ENCODE measurements around the gene GALNT10. TPM values are rescaled to one million over a fixed set of nuclear protein-coding genes. Genes with fewer than 3 reads are reported as not detected.

GALNT10 gene
- total RNA-seq, 1 donor from 2014 or later: 4.8 TPM

DNA sequence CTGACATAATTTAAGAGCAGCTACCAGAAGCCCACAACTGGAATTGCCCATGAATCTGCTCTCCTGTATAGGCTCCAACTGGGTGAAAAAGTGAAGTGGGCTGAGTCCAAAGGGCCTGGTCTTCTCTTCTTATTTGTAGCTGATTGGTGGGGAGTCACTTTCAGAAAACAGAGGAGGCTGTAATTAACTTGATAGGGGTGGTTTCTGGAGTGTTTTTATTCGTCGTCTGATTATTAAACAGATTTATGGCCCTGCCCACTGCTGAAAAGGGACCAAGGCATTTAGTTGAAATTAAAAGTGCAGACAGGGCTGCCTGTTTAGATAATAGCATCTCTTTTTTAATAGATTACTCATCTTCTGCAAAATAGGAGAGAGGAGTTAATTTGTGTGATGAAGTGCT, 174.2 kb downstream of the GALNT10 start:
- Mint-ChIP-seq H3K9me3 (ENCODE audit: unreplicated experiment) (no peaks in the 10 kb centered on the region), H3K4me3 (ENCODE audit: unreplicated experiment) (no peak overlapping the region), H3K27ac (ENCODE audit: unreplicated experiment) (no peak overlapping the region), H3K36me3 (ENCODE audit: unreplicated experiment) (peaks cover 2% of the 10 kb centered on the region), H3K27me3 (ENCODE audit: unreplicated experiment) (no peaks in the 10 kb centered on the region), H3K4me1 (ENCODE audit: low read depth, unreplicated experiment) (peaks cover 16% of the 10 kb centered on the region)
- TF ChIP-seq, protein P1, sequence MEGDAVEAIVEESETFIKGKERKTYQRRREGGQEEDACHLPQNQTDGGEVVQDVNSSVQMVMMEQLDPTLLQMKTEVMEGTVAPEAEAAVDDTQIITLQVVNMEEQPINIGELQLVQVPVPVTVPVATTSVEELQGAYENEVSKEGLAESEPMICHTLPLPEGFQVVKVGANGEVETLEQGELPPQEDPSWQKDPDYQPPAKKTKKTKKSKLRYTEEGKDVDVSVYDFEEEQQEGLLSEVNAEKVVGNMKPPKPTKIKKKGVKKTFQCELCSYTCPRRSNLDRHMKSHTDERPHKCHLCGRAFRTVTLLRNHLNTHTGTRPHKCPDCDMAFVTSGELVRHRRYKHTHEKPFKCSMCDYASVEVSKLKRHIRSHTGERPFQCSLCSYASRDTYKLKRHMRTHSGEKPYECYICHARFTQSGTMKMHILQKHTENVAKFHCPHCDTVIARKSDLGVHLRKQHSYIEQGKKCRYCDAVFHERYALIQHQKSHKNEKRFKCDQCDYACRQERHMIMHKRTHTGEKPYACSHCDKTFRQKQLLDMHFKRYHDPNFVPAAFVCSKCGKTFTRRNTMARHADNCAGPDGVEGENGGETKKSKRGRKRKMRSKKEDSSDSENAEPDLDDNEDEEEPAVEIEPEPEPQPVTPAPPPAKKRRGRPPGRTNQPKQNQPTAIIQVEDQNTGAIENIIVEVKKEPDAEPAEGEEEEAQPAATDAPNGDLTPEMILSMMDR (IDR thresholded peaks at IDR 0.05; ENCODE audit: partially characterized antibody, unreplicated experiment): no peak
- no peak for DNase-seq

DNA sequence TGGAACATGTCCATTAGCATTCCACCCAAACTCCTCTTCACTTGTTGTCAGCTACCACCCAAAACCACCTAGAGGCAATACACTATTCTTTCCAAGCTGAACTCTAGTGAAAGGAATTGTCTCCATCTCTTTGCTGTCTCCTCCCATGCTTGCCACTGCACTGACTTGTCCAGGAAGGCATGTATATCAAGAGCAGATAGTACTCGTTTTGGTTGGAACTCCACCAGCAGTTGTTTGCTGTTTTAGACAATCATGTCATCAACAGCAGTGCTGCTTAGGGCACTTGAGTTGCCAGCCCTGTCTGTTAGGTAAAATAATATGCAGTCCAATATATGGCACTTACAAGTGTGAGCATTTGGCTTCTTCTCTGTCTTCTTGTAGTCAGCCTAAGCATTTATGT, 175.3 kb downstream of the GALNT10 start:
- no peaks in the 10 kb centered on the region for H3K9me3 Mint-ChIP-seq (ENCODE audit: unreplicated experiment)
- no peak overlapping the region for H3K27ac Mint-ChIP-seq (ENCODE audit: unreplicated experiment)
- DNase-seq: no peak
- H3K4me1 Mint-ChIP-seq (ENCODE audit: low read depth, unreplicated experiment): peaks cover 19% of the 10 kb centered on the region
- H3K36me3 Mint-ChIP-seq (ENCODE audit: unreplicated experiment): peaks cover 4% of the 10 kb centered on the region
- no peak overlapping the region for H3K4me3 Mint-ChIP-seq (ENCODE audit: unreplicated experiment)
- TF ChIP-seq, protein P1 (IDR thresholded peaks at IDR 0.05; ENCODE audit: partially characterized antibody, unreplicated experiment): no peak
- no peaks in the 10 kb centered on the region for H3K27me3 Mint-ChIP-seq (ENCODE audit: unreplicated experiment)

DNA sequence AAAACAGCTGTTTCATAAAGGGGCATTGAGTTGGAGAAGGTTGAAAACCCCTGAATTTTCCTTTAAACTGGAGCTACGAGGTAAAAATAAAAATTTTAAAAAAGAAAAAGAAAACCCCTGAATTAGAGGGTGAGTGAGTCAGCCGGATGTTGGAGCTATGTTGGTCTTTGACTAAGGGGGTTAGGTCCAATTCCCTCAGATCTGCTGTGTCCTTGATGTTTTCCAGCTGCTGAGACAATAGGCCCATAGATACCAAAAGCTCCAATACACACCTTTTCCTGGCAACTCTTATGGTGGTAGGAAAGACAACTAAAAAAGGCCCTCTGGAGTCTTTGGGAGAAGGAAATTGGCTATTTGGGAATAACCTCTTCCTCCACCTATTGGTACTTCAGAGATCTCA, 175.8 kb downstream of the GALNT10 start:
- no peaks in the 10 kb centered on the region for H3K9me3 Mint-ChIP-seq (ENCODE audit: unreplicated experiment)
- TF ChIP-seq, protein P1 (IDR thresholded peaks at IDR 0.05; ENCODE audit: partially characterized antibody, unreplicated experiment): no peak
- H3K27me3 Mint-ChIP-seq (ENCODE audit: unreplicated experiment): no peaks in the 10 kb centered on the region
- H3K27ac Mint-ChIP-seq (ENCODE audit: unreplicated experiment): no peak overlapping the region
- no peak overlapping the region for H3K4me3 Mint-ChIP-seq (ENCODE audit: unreplicated experiment)
- no peak for DNase-seq
- H3K36me3 Mint-ChIP-seq (ENCODE audit: unreplicated experiment): peaks cover 4% of the 10 kb centered on the region
- peaks cover 22% of the 10 kb centered on the region for H3K4me1 Mint-ChIP-seq (ENCODE audit: low read depth, unreplicated experiment)

DNA sequence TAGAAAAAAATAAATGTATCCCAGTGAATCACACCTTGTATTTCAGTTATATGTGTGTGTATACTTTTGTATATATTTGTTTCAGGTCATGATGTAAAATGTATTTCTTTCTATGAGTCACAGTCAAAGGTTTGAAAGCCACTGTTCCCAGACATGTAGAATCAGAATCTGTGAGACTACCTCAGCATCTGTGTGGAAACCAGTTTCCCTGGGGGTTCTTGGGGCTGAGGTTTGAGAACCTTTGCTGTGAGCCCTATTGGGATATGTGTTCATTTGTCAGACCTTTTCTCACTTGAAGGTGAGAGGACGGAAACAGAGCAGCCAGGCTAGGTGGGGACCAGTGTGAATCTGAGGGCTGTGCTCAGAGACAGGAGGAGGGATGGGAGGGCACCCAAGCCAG, 176.6 kb downstream of the GALNT10 start:
- Mint-ChIP-seq H3K27ac (ENCODE audit: unreplicated experiment) (no peak overlapping the region), H3K27me3 (ENCODE audit: unreplicated experiment) (no peaks in the 10 kb centered on the region)

DNA sequence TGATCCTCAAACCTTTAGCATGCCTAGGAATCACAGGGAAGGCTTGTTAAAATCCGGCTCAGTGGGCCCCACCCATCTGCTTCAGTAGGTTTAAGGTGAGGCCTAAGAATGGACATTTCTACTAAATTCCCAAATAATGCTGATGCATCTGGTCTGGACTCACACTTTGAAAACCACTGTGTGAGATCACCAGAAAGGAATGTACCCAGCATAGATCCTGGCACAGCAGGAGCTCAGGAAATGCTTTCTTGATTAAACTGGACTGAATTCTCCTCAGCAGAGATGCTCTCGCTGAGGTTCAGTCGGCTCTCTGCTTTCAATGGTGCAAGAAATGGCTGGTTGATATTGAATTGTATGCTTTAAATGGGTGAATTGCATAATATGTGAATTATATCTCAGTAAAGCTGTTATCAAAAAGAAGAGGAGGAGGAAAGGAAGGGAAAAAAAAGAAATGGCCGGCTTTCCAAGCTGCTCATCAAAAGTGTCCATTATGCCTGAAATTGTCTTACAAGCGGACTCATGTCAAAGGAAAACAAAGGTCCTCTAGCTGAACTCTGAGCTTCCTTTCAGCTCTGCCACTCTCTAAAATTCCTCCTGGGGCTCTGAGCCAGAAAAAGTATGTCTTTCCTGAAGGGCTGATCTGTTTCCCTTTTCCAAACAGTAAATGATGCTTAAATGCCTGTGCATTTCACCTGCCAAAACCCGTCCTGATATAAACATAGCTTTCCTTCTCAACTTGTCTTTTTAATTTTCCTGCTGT, 177.7 kb downstream of the GALNT10 start:
- H3K27ac Mint-ChIP-seq (ENCODE audit: unreplicated experiment): no peak overlapping the region
- H3K9me3 Mint-ChIP-seq (ENCODE audit: unreplicated experiment): no peaks in the 10 kb centered on the region
- H3K36me3 Mint-ChIP-seq (ENCODE audit: unreplicated experiment): peaks cover 4% of the 10 kb centered on the region
- no peak for DNase-seq
- TF ChIP-seq, protein P1 (IDR thresholded peaks at IDR 0.05; ENCODE audit: partially characterized antibody, unreplicated experiment): no peak
- no peaks in the 10 kb centered on the region for H3K27me3 Mint-ChIP-seq (ENCODE audit: unreplicated experiment)
- H3K4me1 Mint-ChIP-seq (ENCODE audit: low read depth, unreplicated experiment): peaks cover 28% of the 10 kb centered on the region
- no peak overlapping the region for H3K4me3 Mint-ChIP-seq (ENCODE audit: unreplicated experiment)

More for the DNA sequence above, 176.6 kb downstream of the GALNT10 start:
- no peak for DNase-seq
- Mint-ChIP-seq H3K4me3 (ENCODE audit: unreplicated experiment) (no peak overlapping the region), H3K36me3 (ENCODE audit: unreplicated experiment) (peaks cover 4% of the 10 kb centered on the region), H3K4me1 (ENCODE audit: low read depth, unreplicated experiment) (peaks cover 23% of the 10 kb centered on the region), H3K9me3 (ENCODE audit: unreplicated experiment) (no peaks in the 10 kb centered on the region)
- TF ChIP-seq, protein P1 (IDR thresholded peaks at IDR 0.05; ENCODE audit: partially characterized antibody, unreplicated experiment): no peak
